HG02588 (cell line): ENCODE data around the gene SOST.
"Not testable (repeated sequence)": the region's sequence is repeated elsewhere in the genome, so short reads cannot be mapped to it uniquely, and the experiment has no call there.

Experiments
- ATAC-seq: cut with Tn5 transposase; IDR thresholded peaks from one replicate; pipeline ENCODE4 v1.9.1; 2021; ENCODE audit warnings: mild to moderate bottlenecking, moderate library complexity; ENCODE audit not compliant: unreplicated experiment

SOST gene

GRCh38 chr17:43758497-43759174 lies at the start of gene SOST:
Gene SOST, minus strand, starts transcription at chr17:43758791. Its CDS starts 50 bp downstream, at chr17:43758741.
- ATAC-seq = no peak

GRCh38 chr17:43808076-43808475 lies 49.5 kb upstream of the SOST start:
- no peak for ATAC-seq

- ATAC-seq = no peak
These were observed 46.5 kb upstream of the SOST start for GRCh38 chr17:43805117-43805516.

- no peak for ATAC-seq
These were observed 45.2 kb upstream of the SOST start for GRCh38 chr17:43803758-43804157.

- ATAC-seq = no peak
These were observed 43.3 kb upstream of the SOST start for GRCh38 chr17:43801844-43802243.

GRCh38 chr17:43800736-43801135 lies 42.1 kb upstream of the SOST start:
- no peak for ATAC-seq

GRCh38 chr17:43799047-43799446 lies 40.5 kb upstream of the SOST start:
- ATAC-seq = no peak

- not testable (repeated sequence) for ATAC-seq
These were observed 39.4 kb upstream of the SOST start for GRCh38 chr17:43798024-43798423.

- not testable (repeated sequence) for ATAC-seq
These were observed 34.1 kb upstream of the SOST start for GRCh38 chr17:43792668-43793067.

- no peak for ATAC-seq
These were observed 33.0 kb upstream of the SOST start for GRCh38 chr17:43791589-43791988.

GRCh38 chr17:43790311-43790940 lies 31.8 kb upstream of the SOST start:
- ATAC-seq = no peak

- ATAC-seq = no peak
These were observed 30.9 kb upstream of the SOST start for GRCh38 chr17:43789482-43789881.

GRCh38 chr17:43788540-43788939 lies 29.9 kb upstream of the SOST start:
- ATAC-seq = no peak

- no peak for ATAC-seq
These were observed 29.1 kb upstream of the SOST start for GRCh38 chr17:43787728-43788127.

GRCh38 chr17:43784628-43785101 lies 26.1 kb upstream of the SOST start:
- ATAC-seq = no peak

GRCh38 chr17:43784068-43784467 lies 25.5 kb upstream of the SOST start:
- ATAC-seq = no peak

- no peak for ATAC-seq
These were observed 24.5 kb upstream of the SOST start for GRCh38 chr17:43782913-43783680.

- no peak for ATAC-seq
These were observed 21.5 kb upstream of the SOST start, which contains the start of gene CFAP97D1 for GRCh38 chr17:43780135-43780534. Gene CFAP97D1, plus strand, starts transcription at chr17:43780435. Its CDS starts 28 bp downstream, at chr17:43780463.

GRCh38 chr17:43779145-43780125 lies 20.8 kb upstream of the SOST start:
- ATAC-seq = no peak

- peak; percentile 69 for ATAC-seq
These were observed 19.9 kb upstream of the SOST start, which contains the start of gene DUSP3 for GRCh38 chr17:43778337-43779144. Gene DUSP3, minus strand, starts transcription at chr17:43778977. Its CDS starts 53 bp downstream, at chr17:43778924.
